CD4-positive, alpha-beta memory T cell (primary cell): ENCODE measurements around the gene BUD13. TPM values are rescaled to one million over a fixed set of nuclear protein-coding genes. Genes with fewer than 3 reads are reported as not detected.

Experiments
- CTCF ChIA-PET: fragments of 350-600 bp; sonication (Branson Sonifier 250); formaldehyde crosslinking; loops from one replicate; lab custom pipeline; 2021; ENCODE audit warnings: inconsistent platforms; ENCODE audit not compliant: partially characterized antibody; lab: Charles Lee
- POLR2A ChIA-PET: fragments of 350-600 bp; sonication (Branson Sonifier 250); formaldehyde crosslinking; loops from one replicate; lab custom pipeline; 2021; ENCODE audit not compliant: partially characterized antibody; lab: Charles Lee
- DNase-seq, 5 donors: peaks; one replicate each; pipeline versions ENCODE4 v3.0.0 to v3.0.0-alpha.2; 2020 to 2022; ENCODE audit warnings: mixed read lengths in 1 of 5
- H3K27ac ChIP-seq: one replicate; pipeline ENCODE4 v1.7.0; 2013; ENCODE audit warnings: low read depth, low read length
- H3K27me3 ChIP-seq: 2 replicates; pipeline ENCODE4 v1.7.0; 2013; ENCODE audit warnings: mild to moderate bottlenecking, low read length, moderate library complexity; ENCODE audit not compliant: insufficient read depth
- H3K36me3 ChIP-seq: 2 replicates; pipeline ENCODE4 v1.7.0; 2013; ENCODE audit warnings: mild to moderate bottlenecking, low read length, moderate library complexity; ENCODE audit not compliant: insufficient read depth
- H3K4me1 ChIP-seq: 2 replicates; pipeline ENCODE4 v1.7.0; 2013; ENCODE audit warnings: mild to moderate bottlenecking, low read length, moderate library complexity; ENCODE audit not compliant: insufficient read depth
- H3K4me3 ChIP-seq, 2 donors: one replicate each; pipeline ENCODE4 v1.7.0; 2013; ENCODE audit warnings: low read length in 2 of 2, mild to moderate bottlenecking in 1 of 2
- H3K9me3 ChIP-seq, 2 donors: one replicate each; pipeline ENCODE4 v1.7.0; 2013; ENCODE audit warnings: low read length in 2 of 2, control low read depth in 1 of 2; ENCODE audit not compliant: control insufficient read depth in 1 of 2
- H3K27ac Mint-ChIP-seq, 7 donors: one replicate each; pipeline ENCODE4 v1.8.0; 2020 to 2021; ENCODE audit warnings: mixed read lengths in 7 of 7, mild to moderate bottlenecking in 6 of 7, inconsistent platforms in 3 of 7, moderate library complexity in 3 of 7
- H3K27me3 Mint-ChIP-seq, 2 donors: one replicate each; pipeline ENCODE4 v1.8.0; 2020 to 2021; ENCODE audit warnings: mixed read lengths in 2 of 2
- H3K36me3 Mint-ChIP-seq, 2 donors: one replicate each; pipeline ENCODE4 v1.8.0; 2020 to 2021; ENCODE audit warnings: mixed read lengths in 2 of 2, inconsistent platforms in 1 of 2, mild to moderate bottlenecking in 1 of 2
- H3K4me1 Mint-ChIP-seq, 4 donors: one replicate each; pipeline ENCODE4 v1.8.0; 2020 to 2021; ENCODE audit warnings: mixed read lengths in 4 of 4, mild to moderate bottlenecking in 1 of 4
- H3K4me3 Mint-ChIP-seq, 8 donors: one replicate each; pipeline ENCODE4 v1.8.0; 2020 to 2021; ENCODE audit warnings: mixed read lengths in 8 of 8, mild to moderate bottlenecking in 7 of 8, moderate library complexity in 6 of 8, inconsistent platforms in 3 of 8
- H3K9me3 Mint-ChIP-seq, 8 donors: one replicate each; pipeline ENCODE4 v1.8.0; 2020 to 2021; ENCODE audit warnings: mixed read lengths in 8 of 8, mild to moderate bottlenecking in 5 of 8, inconsistent platforms in 3 of 8, moderate library complexity in 1 of 8
- intact Hi-C: fragments of 100-400 bp; cut with micrococcal nuclease; formaldehyde crosslinking; loops from one replicate; pipeline ENCODE4 v1.15.1; 2023
- polyA plus RNA-seq, 2 donors: library from polyadenylated mRNA; unstranded; fragments of 300-500 nt; fragmentation: Illumina TruSeq; gene quantifications; one replicate each; pipeline ENCODE4 v1.2.3, GENCODE V29; 2021
- total RNA-seq, 2 experiments: library from RNA; stranded (reverse); gene quantifications; one replicate each; pipeline ENCODE4 v1.2.3, GENCODE V29; 2021

BUD13 gene
- total and polyA plus RNA-seq, 4 experiments from 2014 or later, result 2.3 to 23.1 (median 20.3) TPM

GRCh38 chr11:116710762-116711161 is 62.0 kb downstream of the BUD13 start:
- no peak for DNase-seq
- ChIA-PET POLR2A (no interaction called here), CTCF (no interaction called here)
- Histone ChIP-seq H3K4me1 (no peaks in the 10 kb centered on the region), H3K27me3 (no peaks in the 10 kb centered on the region), H3K9me3 (no peaks in the 10 kb centered on the region), H3K36me3 (no peaks in the 10 kb centered on the region), H3K4me3 (no peak overlapping the region), H3K27ac (no peak overlapping the region)
- Mint-ChIP-seq H3K27ac (no peak overlapping the region), H3K27me3 (peaks cover 26 to 33% of the 10 kb centered on the region in 2 donors), H3K9me3 (no peaks in the 10 kb centered on the region), H3K4me3 (no peak overlapping the region), H3K4me1 (peaks cover 0 to 4% (median 0%) of the 10 kb centered on the region in 4 donors), H3K36me3 (no peaks in the 10 kb centered on the region)
- intact Hi-C loops, result no loop called here

GRCh38 chr11:116710001-116710674 is 62.6 kb downstream of the BUD13 start:
- H3K36me3 Mint-ChIP-seq, result no peaks in the 10 kb centered on the region
- Histone ChIP-seq H3K4me3 (no peak overlapping the region), H3K9me3 (no peaks in the 10 kb centered on the region), H3K27me3 (no peaks in the 10 kb centered on the region), H3K27ac (no peak overlapping the region), H3K4me1 (no peaks in the 10 kb centered on the region), H3K36me3 (no peaks in the 10 kb centered on the region)
- peaks cover 0 to 4% (median 0%) of the 10 kb centered on the region in 4 donors for H3K4me1 Mint-ChIP-seq
- H3K9me3 Mint-ChIP-seq, result no peaks in the 10 kb centered on the region
- CTCF ChIA-PET, result interaction anchor here (0.6 kb wide), 1 partner anchor 124 kb away, joined by 3 read pairs; no protein-coding TSS in a partner anchor
- POLR2A ChIA-PET, result no interaction called here
- no peak for DNase-seq
- intact Hi-C loops, result no loop called here
- H3K27me3 Mint-ChIP-seq, result peaks cover 26 to 33% of the 10 kb centered on the region in 2 donors
- peak overlapping the region in 1 of 7 donors; percentile 41 for H3K27ac Mint-ChIP-seq
- no peak overlapping the region for H3K4me3 Mint-ChIP-seq

GRCh38 chr11:116707746-116708145 is 65.0 kb downstream of the BUD13 start:
- no peak overlapping the region for H3K27ac ChIP-seq
- no peaks in the 10 kb centered on the region for H3K36me3 ChIP-seq
- intact Hi-C loops, result no loop called here
- CTCF ChIA-PET, result interaction anchor here (0.6 kb wide), 1 partner anchor 16 kb away, joined by 3 read pairs; no protein-coding TSS in a partner anchor
- H3K4me1 Mint-ChIP-seq, result peaks cover 0 to 4% (median under 1%) of the 10 kb centered on the region in 4 donors
- no peak for DNase-seq
- no peaks in the 10 kb centered on the region for H3K36me3 Mint-ChIP-seq
- H3K27me3 ChIP-seq, result no peaks in the 10 kb centered on the region
- peaks cover 0 to 2% (median 0%) of the 10 kb centered on the region in 8 donors for H3K9me3 Mint-ChIP-seq
- POLR2A ChIA-PET, result no interaction called here
- H3K27ac Mint-ChIP-seq, result no peak overlapping the region
- H3K4me3 ChIP-seq, result no peak overlapping the region
- H3K4me1 ChIP-seq, result no peaks in the 10 kb centered on the region
- H3K27me3 Mint-ChIP-seq, result peaks cover 27 to 33% of the 10 kb centered on the region in 2 donors
- H3K4me3 Mint-ChIP-seq, result no peak overlapping the region
- no peaks in the 10 kb centered on the region for H3K9me3 ChIP-seq

DNA sequence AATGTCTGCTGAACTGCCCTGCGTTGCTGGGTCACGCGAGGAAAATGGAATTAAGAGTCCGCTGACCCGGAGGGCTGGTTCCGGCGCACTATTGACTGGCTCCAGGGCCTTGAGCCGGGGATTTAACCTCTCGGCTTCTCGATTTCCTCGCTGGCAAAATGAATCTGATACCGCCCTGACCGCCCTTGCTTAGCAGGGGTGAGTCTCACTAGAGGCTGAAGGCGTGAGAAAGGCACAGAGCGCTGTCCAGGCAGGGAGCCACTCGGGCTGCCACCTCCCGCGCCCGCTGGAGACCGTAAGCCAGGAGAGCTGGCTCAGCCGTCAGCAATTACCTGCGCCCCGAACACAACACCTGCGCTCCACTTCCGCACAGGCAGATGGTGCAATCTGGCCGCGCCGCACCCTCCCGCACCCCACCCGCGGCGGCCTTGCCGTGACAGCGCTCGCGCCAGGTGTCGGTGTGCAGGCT is 65.6 kb downstream of the BUD13 start:
- POLR2A ChIA-PET, result no interaction called here
- H3K27ac Mint-ChIP-seq, result no peak overlapping the region
- H3K4me1 Mint-ChIP-seq, result peaks cover 0 to 4% (median under 1%) of the 10 kb centered on the region in 4 donors
- H3K9me3 Mint-ChIP-seq, result peaks cover 0 to 2% (median 0%) of the 10 kb centered on the region in 8 donors
- H3K36me3 ChIP-seq, result no peaks in the 10 kb centered on the region
- H3K36me3 Mint-ChIP-seq, result no peaks in the 10 kb centered on the region
- no peak overlapping the region for H3K27ac ChIP-seq
- peak overlapping the region in 1 of 8 donors; percentile 45 for H3K4me3 Mint-ChIP-seq
- H3K27me3 Mint-ChIP-seq, result peaks cover 24 to 29% of the 10 kb centered on the region in 2 donors
- H3K27me3 ChIP-seq, result no peaks in the 10 kb centered on the region
- intact Hi-C loops, result no loop called here
- H3K9me3 ChIP-seq, result no peaks in the 10 kb centered on the region
- no peaks in the 10 kb centered on the region for H3K4me1 ChIP-seq
- H3K4me3 ChIP-seq, result no peak overlapping the region
- CTCF ChIA-PET, result interaction anchor here (0.6 kb wide), 1 partner anchor 16 kb away, joined by 3 read pairs; no protein-coding TSS in a partner anchor
- no peak for DNase-seq

DNA sequence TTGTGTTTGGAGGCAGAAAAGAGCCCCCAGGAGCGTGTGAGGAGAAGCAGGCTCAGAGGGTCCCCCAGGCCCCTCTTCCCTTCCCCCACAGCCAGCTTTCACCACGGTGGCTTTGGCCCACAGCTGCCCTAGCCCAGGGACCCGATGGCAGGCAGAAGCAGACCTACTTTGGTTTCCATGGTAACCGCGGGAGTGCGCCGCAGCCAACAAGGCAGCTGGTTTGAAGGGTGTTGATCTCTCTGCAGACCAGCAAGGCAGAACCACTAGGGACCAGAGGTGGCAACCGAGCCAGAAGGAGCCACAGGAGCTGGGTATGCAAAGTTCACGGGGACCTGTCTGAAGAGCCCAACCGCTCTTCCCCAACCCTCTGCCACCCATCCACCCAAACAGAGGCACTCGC is 69.4 kb downstream of the BUD13 start:
- Mint-ChIP-seq H3K36me3 (no peaks in the 10 kb centered on the region), H3K4me3 (no peak overlapping the region), H3K27me3 (peaks cover 4 to 9% of the 10 kb centered on the region in 2 donors), H3K9me3 (peaks cover 0 to 2% (median 0%) of the 10 kb centered on the region in 8 donors), H3K27ac (no peak overlapping the region), H3K4me1 (peaks cover 0 to 3% (median under 1%) of the 10 kb centered on the region in 4 donors)
- peak in 1 of 5 donors; percentile 7 for DNase-seq
- Histone ChIP-seq H3K4me1 (no peaks in the 10 kb centered on the region), H3K27ac (no peak overlapping the region), H3K4me3 (no peak overlapping the region), H3K36me3 (no peaks in the 10 kb centered on the region), H3K9me3 (no peaks in the 10 kb centered on the region), H3K27me3 (no peaks in the 10 kb centered on the region)
- intact Hi-C loops, result no loop called here
- POLR2A ChIA-PET, result no interaction called here
- CTCF ChIA-PET, result interaction anchor here (1.8 kb wide), 1 partner anchor 12 kb away, joined by 10 read pairs; no protein-coding TSS in a partner anchor

GRCh38 chr11:116702772-116703385 is 69.9 kb downstream of the BUD13 start:
- Histone ChIP-seq H3K36me3 (no peaks in the 10 kb centered on the region), H3K27me3 (no peaks in the 10 kb centered on the region), H3K4me3 (no peak overlapping the region), H3K9me3 (no peaks in the 10 kb centered on the region), H3K4me1 (no peaks in the 10 kb centered on the region), H3K27ac (no peak overlapping the region)
- H3K36me3 Mint-ChIP-seq, result no peaks in the 10 kb centered on the region
- POLR2A ChIA-PET, result no interaction called here
- peaks cover 0 to 3% (median 1%) of the 10 kb centered on the region in 4 donors for H3K4me1 Mint-ChIP-seq
- H3K27me3 Mint-ChIP-seq, result peaks cover 6 to 8% of the 10 kb centered on the region in 2 donors
- no peak for DNase-seq
- CTCF ChIA-PET, result interaction anchor here (0.6 to 1.8 kb wide), 2 partner anchors 11 to 404 kb away, joined by 3 to 10 read pairs; no protein-coding TSS in a partner anchor
- intact Hi-C loops, result no loop called here
- H3K27ac Mint-ChIP-seq, result peak overlapping the region in 1 of 7 donors; percentile 37
- peaks cover 0 to 2% (median 0%) of the 10 kb centered on the region in 8 donors for H3K9me3 Mint-ChIP-seq
- no peak overlapping the region for H3K4me3 Mint-ChIP-seq

DNA sequence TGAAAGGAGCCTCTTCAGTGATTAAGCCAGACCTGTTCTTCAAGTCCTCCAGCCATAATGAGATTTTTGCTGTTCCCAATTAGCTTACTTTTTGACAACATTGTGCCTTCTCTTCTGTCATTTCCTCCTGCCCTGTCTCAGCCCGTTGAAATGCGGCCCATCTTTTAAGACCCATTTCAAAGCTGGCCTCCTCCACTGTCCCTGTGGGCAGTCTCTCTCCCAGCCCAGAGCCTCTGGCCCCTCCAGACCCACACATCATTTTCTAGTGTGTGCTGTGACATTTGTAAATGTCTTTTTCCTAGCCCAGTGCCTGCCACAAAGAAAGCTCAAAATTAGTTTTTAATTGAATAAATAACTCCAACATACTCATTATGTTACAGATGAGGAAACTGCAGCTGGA is 70.9 kb downstream of the BUD13 start:
- POLR2A ChIA-PET, result no interaction called here

More for the DNA sequence above, 70.9 kb downstream of the BUD13 start:
- H3K4me1 Mint-ChIP-seq, result peaks cover 0 to 3% (median 0%) of the 10 kb centered on the region in 4 donors
- no peak for DNase-seq
- Histone ChIP-seq H3K27me3 (no peaks in the 10 kb centered on the region), H3K36me3 (no peaks in the 10 kb centered on the region), H3K9me3 (no peaks in the 10 kb centered on the region), H3K27ac (no peak overlapping the region), H3K4me1 (no peaks in the 10 kb centered on the region), H3K4me3 (no peak overlapping the region)
- peaks cover 5 to 8% of the 10 kb centered on the region in 2 donors for H3K27me3 Mint-ChIP-seq
- CTCF ChIA-PET, result interaction anchor here (0.6 to 1.8 kb wide), 2 partner anchors 10 to 405 kb away, joined by 3 to 10 read pairs; no protein-coding TSS in a partner anchor
- H3K9me3 Mint-ChIP-seq, result peaks cover 0 to 2% (median 0%) of the 10 kb centered on the region in 8 donors
- H3K4me3 Mint-ChIP-seq, result no peak overlapping the region
- peak overlapping the region in 1 of 7 donors; percentile 65 for H3K27ac Mint-ChIP-seq
- no peaks in the 10 kb centered on the region for H3K36me3 Mint-ChIP-seq
- intact Hi-C loops, result no loop called here
